AG10803 (cell line): ENCODE results near the gene CENPT.

ENCODE experiments used
- DNase-seq: peaks from one replicate; pipeline ENCODE4 v3.0.0; 2010; ENCODE audit warnings: low read depth
- H3K4me3 ChIP-seq: 2 replicates; pipeline ENCODE4 v1.5.1; 2011; ENCODE audit warnings: mild to moderate bottlenecking, low read length, control low read depth
- CTCF ChIP-seq: conservative IDR thresholded peaks from 2 replicates; pipeline ENCODE4 v1.5.1; 2011; ENCODE audit warnings: mild to moderate bottlenecking, low read length, control low read depth, inconsistent platforms

Gene CENPT

GRCh38 chr16:67782567-67783352, 64.7 kb downstream of the CENPT start:
- TF ChIP-seq CTCF = no peak
- no peak overlapping the region for H3K4me3 ChIP-seq
- DNase-seq = no peak

GRCh38 chr16:67781565-67781921, 66.0 kb downstream of the CENPT start:
- TF ChIP-seq CTCF = no peak
- no peak overlapping the region for H3K4me3 ChIP-seq
- no peak for DNase-seq

- no peak overlapping the region for H3K4me3 ChIP-seq
- TF ChIP-seq CTCF = no peak
- no peak for DNase-seq
These were observed 66.5 kb downstream of the CENPT start for GRCh38 chr16:67780847-67781564.

GRCh38 chr16:67779256-67780014, 68.1 kb downstream of the CENPT start:
- no peak overlapping the region for H3K4me3 ChIP-seq
- no peak for TF ChIP-seq CTCF

More at GRCh38 chr16:67779256-67780014, 68.1 kb downstream of the CENPT start:
- no peak for DNase-seq
